HepG2 (cell line): ENCODE results near the gene ITGB2. TPM values are rescaled to one million over a fixed set of nuclear protein-coding genes. Genes with fewer than 3 reads are reported as not detected.

ENCODE experiments used
- AFF4 ChIP-seq: sonication (generic); formaldehyde crosslinking; IDR thresholded peaks from 2 replicates; pipeline ENCODE4 v1.4.0; 2020; ENCODE audit warnings: missing genetic modification reagents
- ARID5B ChIP-seq: IDR thresholded peaks from 2 replicates; pipeline ENCODE4 v1.4.0; 2020; ENCODE audit warnings: mild to moderate bottlenecking, missing genetic modification reagents
- ETV5 ChIP-seq: IDR thresholded peaks from 2 replicates; pipeline ENCODE4 v1.6.1; 2018; ENCODE audit warnings: missing biosample characterization, missing genetic modification reagents, inconsistent platforms, borderline replicate concordance
- HNRNPL ChIP-seq: fragments of 200-400 bp; formaldehyde crosslinking; IDR thresholded peaks from 2 replicates; pipeline ENCODE4 v1.6.1; 2017; ENCODE audit warnings: mild to moderate bottlenecking, low read depth, low read length
- HOXA3 ChIP-seq: sonication (generic); formaldehyde crosslinking; IDR thresholded peaks from 2 replicates; pipeline ENCODE4 v1.5.0; 2020; ENCODE audit warnings: missing genetic modification reagents
- SKI ChIP-seq: fragments of 450-650 bp; IDR thresholded peaks from one replicate; pipeline ENCODE4 v1.6.1; 2018; ENCODE audit warnings: mild to moderate bottlenecking; ENCODE audit not compliant: partially characterized antibody
- SRSF1 ChIP-seq: fragments of 200-400 bp; formaldehyde crosslinking; optimal IDR thresholded peaks from 2 replicates; pipeline ENCODE3; 2017; ENCODE audit warnings: mild to moderate bottlenecking, low read depth, low read length, moderate library complexity
- TCF7L2 ChIP-seq: IDR thresholded peaks from 2 replicates; pipeline ENCODE4 v1.6.1; 2011; ENCODE audit warnings: mild to moderate bottlenecking, low read depth, low read length, moderate library complexity
- THAP7 ChIP-seq: sonication (generic); formaldehyde crosslinking; IDR thresholded peaks from 2 replicates; pipeline ENCODE4 v1.8.1; 2023; ENCODE audit warnings: mild to moderate bottlenecking, missing genetic modification reagents
- THAP8 ChIP-seq: sonication (generic); formaldehyde crosslinking; IDR thresholded peaks from 2 replicates; pipeline ENCODE4 v1.5.1; 2020; ENCODE audit warnings: missing genetic modification reagents, mild to moderate bottlenecking, borderline replicate concordance
- U2AF2 ChIP-seq: fragments of 200-400 bp; formaldehyde crosslinking; IDR thresholded peaks from 2 replicates; pipeline ENCODE4 v1.6.1; 2017; ENCODE audit warnings: low read depth, mild to moderate bottlenecking, low read length
- ZBTB44 ChIP-seq: sonication (generic); formaldehyde crosslinking; IDR thresholded peaks from 2 replicates; pipeline ENCODE4 v1.4.0; 2020; ENCODE audit warnings: missing genetic modification reagents
- ZC3H13 ChIP-seq: sonication (generic); formaldehyde crosslinking; IDR thresholded peaks from 2 replicates; pipeline ENCODE4 v1.8.1; 2023; ENCODE audit warnings: mild to moderate bottlenecking, missing genetic modification reagents, moderate library complexity
- ZNF691 ChIP-seq: sonication (generic); formaldehyde crosslinking; IDR thresholded peaks from 2 replicates; pipeline ENCODE4 v1.4.0; 2020; ENCODE audit warnings: missing genetic modification reagents, low read depth, mild to moderate bottlenecking, borderline replicate concordance
- polyA plus RNA-seq, 8 experiments: library from polyadenylated mRNA; depleted of rRNA in 3 of 8; stranded (reverse) in 7 of 8; unstranded in 1 of 8; fragments of >200 nt; fragmentation: Illumina TruSeq in 4 of 8; extraction: Trizol in 4 of 8; gene quantifications; 2 replicates each; pipeline versions ENCODE4 v1.2.1 to v1.2.3, GENCODE V29; 2011 to 2016; ENCODE audit warnings: low read depth in 4 of 8, missing spikeins in 1 of 8, mixed read lengths in 1 of 8; ENCODE audit not compliant: insufficient read depth in 1 of 8
- total RNA-seq, 5 experiments: library from RNA; depleted of rRNA; stranded (reverse); fragments of >200 nt; fragmentation: Illumina TruSeq; extraction: Trizol; gene quantifications; 2 replicates each; pipeline ENCODE4 v1.2.3, GENCODE V29; 2016; ENCODE audit warnings: low read depth in 1 of 5

Gene ITGB2
- total and polyA plus RNA-seq, 2 of the 13 experiments (the other 11 are each of a cell fraction or from before 2014, with no cell fraction given) = 4.2 to 18.0 TPM

GRCh38 chr21:44845418-44846223 is 75.1 kb downstream of the ITGB2 start (continued):
- TF ChIP-seq ARID5B (CRISPR knock-in tag) (0 out of 2 replicates have a peak, but pooled peaks have one; percentile 8), THAP7 (CRISPR knock-in tag) (no peak), ZC3H13 (CRISPR knock-in tag) (peak; percentile 89; the same call in 1 of the 2 replicates), TCF7L2 (no peak), U2AF2 (no peak), HNRNPL (peak; percentile 75), HOXA3 (CRISPR knock-in tag) (0 out of 2 replicates have a peak, but pooled peaks have one; percentile 22), ZBTB44 (CRISPR knock-in tag) (no peak), AFF4 (CRISPR knock-in tag) (no peak), THAP8 (CRISPR knock-in tag) (no peak), ZNF691 (CRISPR knock-in tag) (no peak), ETV5 (CRISPR knock-in tag) (peak; percentile 38; the same call in 1 of the 2 replicates), SKI (no peak), SRSF1 (no peak)
